ENCODE data around the gene PRELID1.
A peak's percentile ranks its signal among the peaks of the same experiment; 100 is the strongest.

PRELID1 gene

GRCh38 chr5:177314376-177315342 lies 11.1 kb downstream of the PRELID1 start:
- DNase-seq, result no peak

DNA sequence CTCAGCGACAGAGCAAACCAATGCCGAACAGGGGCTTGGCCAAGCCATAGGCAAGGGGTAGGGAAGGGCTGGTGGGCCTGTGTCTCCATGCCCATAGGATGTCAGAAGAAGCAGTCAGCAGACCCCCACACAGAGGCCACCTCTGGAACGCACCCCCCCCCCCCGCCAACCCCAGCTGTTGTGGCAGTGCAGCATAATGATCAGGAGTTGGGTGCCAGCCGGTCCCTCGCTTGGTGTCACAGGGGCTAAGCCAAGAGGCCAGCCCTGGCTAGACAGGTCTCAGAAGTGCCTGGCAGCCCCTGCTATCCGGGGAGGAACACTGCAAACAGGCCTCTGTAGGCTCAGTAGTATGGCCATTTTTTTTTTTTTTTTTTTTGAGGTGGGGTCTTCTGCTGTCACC lies 11.8 kb downstream of the PRELID1 start:
- DNase-seq, result no peak

GRCh38 chr5:177316005-177316404 lies 12.4 kb downstream of the PRELID1 start:
- no peak for DNase-seq

GRCh38 chr5:177317959-177318377 lies 14.4 kb downstream of the PRELID1 start:
- DNase-seq, result peak; percentile 86 to 87

- peak in 1 of 2 donors; percentile 36 for DNase-seq
Observed at GRCh38 chr5:177319913-177320588, 16.5 kb downstream of the PRELID1 start.

DNA sequence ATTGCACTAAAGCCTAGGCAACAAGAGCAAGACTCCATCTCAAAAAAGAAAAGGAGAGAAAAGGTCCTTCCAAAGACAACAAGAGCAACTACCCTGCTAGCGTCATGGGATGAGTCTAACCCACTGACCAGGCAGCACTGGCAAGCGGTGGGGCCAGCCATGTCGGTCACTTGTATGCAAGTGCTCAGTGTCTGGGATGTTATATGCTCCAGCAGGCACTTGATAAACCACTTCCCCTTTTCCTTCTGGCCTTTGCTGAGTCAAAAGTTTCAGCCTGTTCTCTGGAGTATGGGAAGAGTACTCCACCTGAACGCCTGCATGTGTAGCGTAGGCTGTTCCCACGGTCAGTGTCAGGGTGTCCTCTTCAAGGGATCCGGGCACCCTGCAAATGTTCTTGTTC lies 17.3 kb downstream of the PRELID1 start:
- peak; percentile 72 to 73 for DNase-seq

GRCh38 chr5:177325868-177326381 lies 22.3 kb downstream of the PRELID1 start:
- DNase-seq, result no peak

DNA sequence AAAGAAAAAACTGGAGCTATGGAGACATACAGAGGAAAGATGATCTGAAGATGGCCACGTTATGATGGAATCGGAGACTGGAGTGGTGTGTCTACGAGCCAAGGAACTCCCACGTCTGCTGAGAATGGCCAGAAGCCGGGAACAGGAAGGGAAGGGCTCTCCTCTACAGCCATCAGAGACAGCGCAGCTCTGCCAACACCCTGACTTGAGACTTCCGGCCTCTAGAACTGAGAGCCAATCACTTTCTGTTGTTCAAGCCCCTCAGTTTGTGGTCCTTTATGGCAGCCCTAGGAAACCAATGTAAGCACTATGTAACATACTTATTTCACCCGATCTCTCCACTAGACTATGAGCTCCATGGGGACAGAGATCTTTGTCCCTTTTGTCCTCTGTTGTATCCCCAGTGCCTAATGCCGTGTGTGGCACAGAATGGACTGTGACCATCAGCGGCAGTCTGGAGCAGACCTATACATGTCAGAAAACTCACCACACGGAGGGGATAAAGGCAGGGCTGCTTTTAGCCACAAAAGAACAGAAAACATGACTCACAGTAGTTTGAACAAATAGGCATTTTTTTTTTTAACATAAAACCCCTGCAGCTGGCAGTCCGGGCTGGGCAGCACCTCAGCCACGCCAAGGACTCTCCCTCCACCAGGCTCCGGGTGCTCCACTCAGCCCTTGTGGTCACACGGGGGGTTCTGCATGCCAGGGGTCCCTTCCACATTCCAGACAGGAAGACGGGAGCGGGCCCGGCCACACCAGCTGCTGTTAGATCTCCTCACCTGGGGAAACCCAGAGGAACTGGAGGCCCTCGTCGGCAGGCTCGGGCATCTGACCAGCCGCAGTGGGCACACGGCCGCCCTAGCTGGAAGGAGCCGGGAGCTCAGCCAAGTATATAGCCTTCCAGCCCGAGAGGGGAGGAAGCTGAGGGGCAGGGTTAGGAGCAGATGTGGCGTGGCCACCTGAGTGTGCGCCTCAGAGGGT lies 24.2 kb downstream of the PRELID1 start:
- peak; percentile 35 to 42 for DNase-seq

- DNase-seq, result no peak
Observed at GRCh38 chr5:177328545-177329231, 25.1 kb downstream of the PRELID1 start.

DNA sequence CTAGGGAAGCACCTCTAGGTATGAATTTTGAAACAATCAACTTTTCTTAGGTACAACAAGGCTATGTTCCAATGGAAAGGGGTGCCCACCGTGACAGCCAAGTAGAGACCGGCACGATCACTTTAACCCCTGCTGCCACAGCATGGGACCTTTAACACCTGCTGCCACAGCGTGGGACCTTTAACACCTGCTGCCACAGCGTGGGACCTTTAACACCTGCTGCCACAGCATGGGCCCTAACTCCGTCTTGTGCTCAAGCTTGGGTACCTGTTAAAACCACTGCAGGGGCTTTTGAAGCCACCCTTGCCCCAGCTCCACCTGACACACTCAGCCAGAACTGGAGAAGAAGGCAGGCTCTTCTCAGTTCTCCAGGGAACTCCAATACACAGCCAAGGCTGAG lies 26.3 kb downstream of the PRELID1 start:
- no peak for DNase-seq

DNA sequence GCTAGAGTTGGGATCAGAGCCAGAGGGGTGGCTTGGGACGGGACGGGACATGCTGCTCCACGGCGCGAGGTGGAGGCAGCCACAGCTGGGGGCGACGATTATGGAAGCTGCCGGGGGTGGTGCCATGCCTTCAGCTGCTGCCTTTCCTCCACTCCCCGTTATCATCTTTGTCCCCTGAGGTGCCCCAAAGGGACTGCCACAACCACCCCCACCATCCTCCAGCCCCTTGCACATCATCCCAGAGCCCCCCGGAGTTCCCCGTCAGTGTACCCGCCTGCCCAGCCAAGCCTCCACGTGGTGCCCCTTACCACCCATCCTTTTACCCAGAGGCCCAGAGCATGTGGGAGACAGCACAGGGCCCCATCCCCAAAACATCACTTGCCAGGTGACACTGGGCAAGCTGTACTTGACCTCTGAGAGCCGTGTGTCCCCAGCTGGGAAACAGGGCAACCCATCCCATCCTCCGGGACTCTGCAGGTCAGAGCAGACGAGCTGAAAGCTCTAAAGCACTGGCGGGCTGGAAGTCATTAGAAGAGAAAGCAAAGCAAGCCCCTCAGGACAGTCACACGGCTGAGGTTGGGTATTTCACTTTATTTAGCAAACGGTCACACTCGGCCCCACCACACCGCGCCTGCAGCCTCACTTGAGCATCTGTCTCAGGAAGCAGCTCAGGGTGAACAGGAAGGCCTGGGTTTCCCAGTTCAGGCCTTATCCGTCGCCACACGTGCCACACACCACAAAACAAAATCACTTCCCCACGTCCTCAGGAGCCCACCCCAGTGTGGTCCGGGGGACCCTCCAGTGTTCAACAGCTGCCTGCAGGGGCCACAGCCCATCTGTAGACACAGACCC lies 27.6 kb downstream of the PRELID1 start:
- DNase-seq, result no peak

GRCh38 chr5:177332031-177332895 lies 28.7 kb downstream of the PRELID1 start:
- DNase-seq, result no peak

DNA sequence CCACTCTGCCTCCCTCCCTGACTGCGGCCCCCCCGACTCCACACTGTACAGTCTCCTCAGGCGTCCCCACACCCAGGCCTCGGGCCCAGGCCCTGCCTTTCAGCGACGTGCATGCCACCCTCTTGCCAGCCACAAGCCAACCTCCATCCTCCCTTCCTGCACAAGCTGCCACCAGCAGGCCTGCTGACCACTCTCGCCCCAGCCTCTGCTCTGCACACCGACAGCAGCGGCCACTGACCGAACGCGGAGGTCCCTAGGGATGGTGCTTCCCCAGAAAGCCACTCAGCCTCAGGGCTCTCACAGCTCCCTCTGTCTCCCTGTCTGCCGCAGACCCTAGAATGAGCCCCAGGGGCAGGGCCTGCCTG lies 29.3 kb downstream of the PRELID1 start:
- DNase-seq, result no peak

DNA sequence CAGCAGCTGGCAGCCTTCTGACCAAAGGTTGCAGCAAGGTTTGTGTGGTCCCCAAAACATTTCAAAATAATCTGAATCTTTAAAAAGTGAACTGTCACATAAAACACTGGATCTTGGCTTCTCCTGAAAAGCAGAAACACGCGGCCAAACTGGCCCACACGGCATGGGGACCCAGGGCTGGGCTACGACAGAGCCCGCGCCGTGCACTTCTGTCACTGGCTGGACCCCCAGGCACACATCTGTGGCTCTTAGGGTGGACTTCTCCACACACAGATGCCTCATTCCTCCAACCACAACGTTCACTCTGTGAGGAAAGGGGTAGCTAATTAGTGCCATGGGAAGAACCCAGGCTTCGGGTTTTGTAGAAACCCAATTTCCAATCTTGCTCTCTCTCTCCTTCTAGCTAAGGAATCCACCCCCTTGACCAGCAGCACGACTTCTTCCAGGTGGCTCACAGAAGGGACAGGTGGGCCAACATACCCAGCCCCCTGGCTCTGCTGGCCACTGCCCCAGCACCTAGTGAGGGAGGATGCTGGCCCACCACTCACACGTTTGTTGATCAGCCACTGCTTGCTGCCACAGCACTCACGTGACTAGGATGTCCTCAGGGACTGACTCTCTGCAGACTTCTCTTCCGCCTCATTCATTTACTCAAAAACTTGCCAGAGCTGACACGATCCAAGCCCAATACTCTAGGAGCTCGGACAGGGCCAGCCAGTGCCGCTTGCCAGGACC lies 30.0 kb downstream of the PRELID1 start:
- no peak for DNase-seq

DNA sequence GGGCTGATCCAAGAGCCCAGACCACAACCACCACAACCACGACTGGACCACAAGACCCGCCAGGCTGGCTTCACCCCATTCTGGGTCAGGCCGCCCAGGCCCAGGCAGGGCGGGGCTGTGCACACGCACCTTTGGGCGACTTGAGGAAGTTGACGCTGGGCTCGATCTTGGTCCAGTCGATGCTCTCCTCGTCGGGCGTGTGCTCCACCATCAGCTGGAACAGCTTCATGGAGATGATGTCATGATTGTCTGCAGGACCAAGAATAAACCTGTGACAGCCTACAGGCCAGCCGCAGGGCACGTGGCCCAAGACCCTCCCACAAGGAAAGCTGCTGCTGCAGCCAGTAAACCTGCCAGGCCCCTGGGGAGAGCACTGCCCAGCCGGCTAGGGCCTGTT lies 30.6 kb downstream of the PRELID1 start:
- no peak for DNase-seq

- no peak for DNase-seq
Observed at GRCh38 chr5:177334781-177335700, 31.4 kb downstream of the PRELID1 start.

GRCh38 chr5:177335701-177336065 lies 32.1 kb downstream of the PRELID1 start:
- no peak for DNase-seq

- peak; percentile 45 to 49 for DNase-seq
Observed at GRCh38 chr5:177336112-177336511, 32.5 kb downstream of the PRELID1 start.

All from inflammatory macrophage (primary cell).